ENCODE results near the gene TNFSF12.

DNA sequence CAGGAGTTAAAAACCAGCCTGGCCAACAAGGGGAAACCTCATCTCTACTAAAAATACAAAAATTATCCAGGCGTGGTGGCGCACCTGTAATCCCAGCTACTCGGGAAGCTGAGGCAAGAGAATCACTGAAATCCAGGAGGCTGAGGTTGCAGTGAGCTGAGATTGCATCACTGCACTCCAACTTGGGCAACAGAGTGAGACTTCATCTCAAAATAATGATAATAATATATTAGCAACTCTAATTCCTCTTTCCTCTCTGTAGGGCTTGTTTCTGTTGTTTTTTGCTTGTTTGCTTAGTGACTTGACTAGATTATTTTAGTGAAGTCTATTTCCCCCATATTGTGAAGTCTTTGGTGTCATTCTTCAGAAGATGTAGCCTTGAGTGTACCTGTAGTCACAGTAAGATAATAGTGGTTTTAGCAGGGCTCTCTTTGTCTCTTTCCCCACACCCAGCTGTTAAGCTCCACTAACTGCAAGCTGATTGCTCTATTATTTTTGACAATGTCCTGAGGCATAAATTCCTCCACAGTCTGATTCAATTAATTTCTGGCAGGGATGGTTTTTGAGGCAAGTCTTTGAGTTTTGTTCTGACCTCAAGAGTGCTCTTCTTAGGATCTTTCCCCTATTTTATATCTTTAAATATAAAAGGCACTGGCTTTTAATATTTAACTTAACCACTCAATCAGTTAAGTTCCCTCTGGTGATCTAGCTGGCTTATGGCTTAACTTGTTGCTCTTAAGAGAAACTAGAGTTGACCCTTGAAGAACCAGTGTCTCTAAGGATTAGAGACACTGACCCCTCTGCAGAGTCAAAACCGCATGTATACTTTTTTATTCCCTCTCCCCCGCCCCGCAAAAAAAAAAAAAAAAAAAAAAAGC, 18.6 kb upstream of the TNFSF12 start:
- TF ChIP-seq, protein P1, sequence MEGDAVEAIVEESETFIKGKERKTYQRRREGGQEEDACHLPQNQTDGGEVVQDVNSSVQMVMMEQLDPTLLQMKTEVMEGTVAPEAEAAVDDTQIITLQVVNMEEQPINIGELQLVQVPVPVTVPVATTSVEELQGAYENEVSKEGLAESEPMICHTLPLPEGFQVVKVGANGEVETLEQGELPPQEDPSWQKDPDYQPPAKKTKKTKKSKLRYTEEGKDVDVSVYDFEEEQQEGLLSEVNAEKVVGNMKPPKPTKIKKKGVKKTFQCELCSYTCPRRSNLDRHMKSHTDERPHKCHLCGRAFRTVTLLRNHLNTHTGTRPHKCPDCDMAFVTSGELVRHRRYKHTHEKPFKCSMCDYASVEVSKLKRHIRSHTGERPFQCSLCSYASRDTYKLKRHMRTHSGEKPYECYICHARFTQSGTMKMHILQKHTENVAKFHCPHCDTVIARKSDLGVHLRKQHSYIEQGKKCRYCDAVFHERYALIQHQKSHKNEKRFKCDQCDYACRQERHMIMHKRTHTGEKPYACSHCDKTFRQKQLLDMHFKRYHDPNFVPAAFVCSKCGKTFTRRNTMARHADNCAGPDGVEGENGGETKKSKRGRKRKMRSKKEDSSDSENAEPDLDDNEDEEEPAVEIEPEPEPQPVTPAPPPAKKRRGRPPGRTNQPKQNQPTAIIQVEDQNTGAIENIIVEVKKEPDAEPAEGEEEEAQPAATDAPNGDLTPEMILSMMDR (IDR thresholded peaks at IDR 0.05; ENCODE audit: low read length) = no peak
- TF ChIP-seq EZH2 (IDR thresholded peaks at IDR 0.05; ENCODE audit: borderline replicate concordance, low read length) = no peak

Measured in OCI-LY1 (cell line).